CD14-positive monocyte (primary cell): ENCODE results near the gene COG2. TPM values are rescaled to one million over a fixed set of nuclear protein-coding genes. Genes with fewer than 3 reads are reported as not detected.

Experiments used
- DNase-seq, 3 donors: peaks; one replicate each; pipeline ENCODE4 v3.0.0-alpha.2; 2011 to 2022
- H2AFZ ChIP-seq: 2 replicates; pipeline ENCODE4 v1.6.0; 2012; ENCODE audit warnings: mild to moderate bottlenecking, low read depth, low read length, inconsistent platforms; ENCODE audit not compliant: insufficient read depth, poor library complexity, severe bottlenecking
- H3K27ac ChIP-seq, 2 donors: 1 replicate in 1 of 2; 2 replicates in 1 of 2; pipeline ENCODE4 v1.5.1; 2012 to 2013; ENCODE audit warnings: low read length in 2 of 2, control low read depth in 1 of 2, inconsistent platforms in 1 of 2, low read depth in 1 of 2, mild to moderate bottlenecking in 1 of 2
- H3K27me3 ChIP-seq, 2 donors: one replicate each; pipeline versions ENCODE4 v1.6.0 to v1.6.1; 2011 to 2013; ENCODE audit warnings: low read length in 2 of 2; ENCODE audit not compliant: control insufficient read depth in 2 of 2, insufficient read depth in 2 of 2
- H3K36me3 ChIP-seq, 2 donors: replicated peaks in 1 of 2; 1 replicate in 1 of 2; 2 replicates in 1 of 2; pipeline versions ENCODE4 v1.5.1 to v1.6.1; 2012 to 2013; ENCODE audit warnings: low read length in 2 of 2, control low read depth in 1 of 2, inconsistent platforms in 1 of 2, mild to moderate bottlenecking in 1 of 2; ENCODE audit not compliant: insufficient read depth in 2 of 2, control insufficient read depth in 1 of 2
- H3K4me1 ChIP-seq, 2 donors: 1 replicate in 1 of 2; 2 replicates in 1 of 2; pipeline versions ENCODE4 v1.5.1 to v1.6.1; 2012 to 2013; ENCODE audit warnings: low read length in 2 of 2, control low read depth in 1 of 2, inconsistent platforms in 1 of 2, mild to moderate bottlenecking in 1 of 2, moderate library complexity in 1 of 2; ENCODE audit not compliant: insufficient read depth in 2 of 2, control insufficient read depth in 1 of 2
- H3K4me2 ChIP-seq: replicated peaks from 2 replicates; pipeline ENCODE3; 2012; ENCODE audit warnings: low read length, moderate library complexity, mild to moderate bottlenecking; ENCODE audit not compliant: poor library complexity, severe bottlenecking; ENCODE audit errors: extremely low read depth
- H3K4me3 ChIP-seq, 3 experiments: fragments of 200-600 bp in 1 of 3; sonication (generic) in 1 of 3; replicated peaks in 1 of 3; 1 replicate in 2 of 3; 2 replicates in 1 of 3; pipeline ENCODE4 v1.5.1; 2011 to 2013; ENCODE audit warnings: low read length in 3 of 3, mild to moderate bottlenecking in 3 of 3, control low read depth in 2 of 3, low read depth in 2 of 3, inconsistent platforms in 1 of 3, moderate library complexity in 1 of 3
- H3K79me2 ChIP-seq: 2 replicates; pipeline ENCODE4 v1.6.0; 2012; ENCODE audit warnings: mild to moderate bottlenecking, control low read depth, inconsistent platforms, low read length, moderate library complexity; ENCODE audit not compliant: insufficient read depth
- H3K9ac ChIP-seq: 2 replicates; pipeline ENCODE4 v1.6.0; 2017; ENCODE audit warnings: low read length, mild to moderate bottlenecking; ENCODE audit not compliant: insufficient read depth, poor library complexity, severe bottlenecking
- H3K9me3 ChIP-seq, 2 donors: replicated peaks in 1 of 2; 1 replicate in 1 of 2; 2 replicates in 1 of 2; pipeline versions ENCODE4 v1.5.1 to v1.6.1; 2012 to 2013; ENCODE audit warnings: low read length in 2 of 2, control low read depth in 1 of 2; ENCODE audit not compliant: control insufficient read depth in 1 of 2, insufficient read depth in 1 of 2
- H4K20me1 ChIP-seq: 2 replicates; pipeline ENCODE4 v1.6.0; 2012; ENCODE audit warnings: mild to moderate bottlenecking, low read length, control low read depth, moderate library complexity; ENCODE audit not compliant: insufficient read depth
- H3K27ac Mint-ChIP-seq, 7 donors: one replicate each; pipeline ENCODE4 v1.8.0; 2020; ENCODE audit warnings: mild to moderate bottlenecking in 7 of 7, mixed read lengths in 7 of 7, moderate library complexity in 6 of 7, inconsistent platforms in 2 of 7
- H3K27me3 Mint-ChIP-seq, 3 donors: one replicate each; pipeline ENCODE4 v1.8.0; 2021 to 2022; ENCODE audit warnings: low read depth in 3 of 3, mild to moderate bottlenecking in 3 of 3, mixed read lengths in 3 of 3, moderate library complexity in 3 of 3, inconsistent platforms in 1 of 3
- H3K36me3 Mint-ChIP-seq, 2 donors: one replicate each; pipeline ENCODE4 v1.8.0; 2020; ENCODE audit warnings: mixed read lengths in 2 of 2, inconsistent platforms in 1 of 2, mild to moderate bottlenecking in 1 of 2
- H3K4me1 Mint-ChIP-seq: one replicate; pipeline ENCODE4 v1.8.0; 2020; ENCODE audit warnings: mild to moderate bottlenecking, mixed read lengths
- H3K4me3 Mint-ChIP-seq, 2 donors: one replicate each; pipeline ENCODE4 v1.8.0; 2020; ENCODE audit warnings: mild to moderate bottlenecking in 2 of 2, mixed read lengths in 2 of 2, moderate library complexity in 1 of 2
- H3K9me3 Mint-ChIP-seq, 7 donors: one replicate each; pipeline ENCODE4 v1.8.0; 2020 to 2022; ENCODE audit warnings: mixed read lengths in 7 of 7, mild to moderate bottlenecking in 6 of 7, moderate library complexity in 6 of 7, inconsistent platforms in 2 of 7
- CTCF ChIP-seq: fragments of 200-600 bp; IDR thresholded peaks from one replicate; pipeline ENCODE4 v1.8.0; 2022; ENCODE audit warnings: antibody characterized with exemption, mild to moderate bottlenecking
- WGBS: methylation state at CpG from one replicate; pipeline ENCODE4 v1.1.5; 2013; ENCODE audit warnings: missing lambda C conversion rate; ENCODE audit not compliant: insufficient coverage; 5-methylcytosine and 5-hydroxymethylcytosine counted together
- intact Hi-C, 2 donors: fragments of 100-400 bp; cut with micrococcal nuclease; formaldehyde crosslinking; loops; one replicate each; pipeline versions ENCODE4 v1.15.0 to v1.15.1; 2023
- polyA plus RNA-seq, 3 donors: library from polyadenylated mRNA; depleted of rRNA in 1 of 3; unstranded in 2 of 3; stranded (reverse) in 1 of 3; fragments of 300-500 nt in 2 of 3; fragments of >200 nt in 1 of 3; fragmentation: Illumina TruSeq in 2 of 3; gene quantifications; 1 replicate in 2 of 3; 2 replicates in 1 of 3; pipeline ENCODE4 v1.2.3, GENCODE V29; 2012 to 2021

COG2 gene
- polyA plus RNA-seq, 3 donors, result 16.7 to 30.4 (median 24.7) TPM

GRCh38 chr1:230704830-230705229 is 62.5 kb downstream of the COG2 start:
- no peaks in the 10 kb centered on the region for H4K20me1 ChIP-seq
- no peak overlapping the region for H3K27ac ChIP-seq
- H3K4me1 ChIP-seq, result peaks cover 0 to 5% of the 10 kb centered on the region in 2 donors
- H3K9me3 Mint-ChIP-seq, result no peaks in the 10 kb centered on the region
- H3K79me2 ChIP-seq, result no peaks in the 10 kb centered on the region
- no peaks in the 10 kb centered on the region for H3K9me3 ChIP-seq
- H3K4me1 Mint-ChIP-seq, result peaks cover 9% of the 10 kb centered on the region
- no peaks in the 10 kb centered on the region for H3K36me3 Mint-ChIP-seq
- no peak for TF ChIP-seq CTCF
- no peak for DNase-seq
- H3K9ac ChIP-seq, result no peak overlapping the region
- intact Hi-C loops, result no loop called here
- WGBS, result 91% methylated on average over 5 of the region's 7 CpGs
- H3K27me3 Mint-ChIP-seq, result peaks cover 5 to 21% (median 12%) of the 10 kb centered on the region in 3 donors
- H3K27me3 ChIP-seq, result no peaks in the 10 kb centered on the region
- H3K36me3 ChIP-seq, result no peaks in the 10 kb centered on the region
- H3K4me2 ChIP-seq, result no peak overlapping the region
- H2AFZ ChIP-seq, result no peak overlapping the region
- no peak overlapping the region for H3K27ac Mint-ChIP-seq
- no peak overlapping the region for H3K4me3 ChIP-seq
- no peak overlapping the region for H3K4me3 Mint-ChIP-seq

- Histone ChIP-seq H3K4me2 (no peak overlapping the region), H3K79me2 (no peaks in the 10 kb centered on the region), H3K9ac (no peak overlapping the region), H3K27ac (no peak overlapping the region), H3K4me3 (no peak overlapping the region), H2AFZ (no peak overlapping the region), H3K27me3 (no peaks in the 10 kb centered on the region), H3K4me1 (peaks cover 0 to 5% of the 10 kb centered on the region in 2 donors), H4K20me1 (no peaks in the 10 kb centered on the region), H3K36me3 (no peaks in the 10 kb centered on the region), H3K9me3 (no peaks in the 10 kb centered on the region)
- no peaks in the 10 kb centered on the region for H3K9me3 Mint-ChIP-seq
- H3K27me3 Mint-ChIP-seq, result peaks cover 5 to 21% (median 12%) of the 10 kb centered on the region in 3 donors
- no peaks in the 10 kb centered on the region for H3K36me3 Mint-ChIP-seq
- peaks cover 9% of the 10 kb centered on the region for H3K4me1 Mint-ChIP-seq
- intact Hi-C loops, result no loop called here
- H3K4me3 Mint-ChIP-seq, result no peak overlapping the region
- TF ChIP-seq CTCF, result no peak
- no peak for DNase-seq
- no peak overlapping the region for H3K27ac Mint-ChIP-seq
- WGBS, result 100% methylated on average over 2 of the region's 18 CpGs
Observed at GRCh38 chr1:230705289-230706019, 63.2 kb downstream of the COG2 start.
